Esophagus squamous epithelium (tissue), 5 donors: ENCODE data around the gene DDX23. TPM values are rescaled to one million over a fixed set of nuclear protein-coding genes. Genes with fewer than 3 reads are reported as not detected.

Source experiments
- DNase-seq: peaks from one replicate; lab custom pipeline; 2025; lab: John Stamatoyannopoulos, UW
- H3K27ac ChIP-seq, 4 donors: fragments of 200-600 bp; sonication (generic); one replicate each; pipeline ENCODE4 v1.5.1; 2016 to 2019; ENCODE audit warnings: mild to moderate bottlenecking in 1 of 4
- H3K27me3 ChIP-seq, 4 donors: fragments of 200-600 bp; sonication (generic); 1 replicate in 3 of 4; 2 replicates in 1 of 4; pipeline versions ENCODE4 v1.5.1 to v1.6.0; 2017 to 2021; ENCODE audit warnings: antibody characterized with exemption in 1 of 4
- H3K36me3 ChIP-seq, 3 donors: fragments of 200-600 bp; sonication (generic); one replicate each; pipeline ENCODE4 v1.5.1; 2016 to 2019
- H3K4me1 ChIP-seq, 3 donors: fragments of 200-600 bp; sonication (generic); one replicate each; pipeline ENCODE4 v1.5.1; 2017 to 2019
- H3K4me3 ChIP-seq, 4 donors: fragments of 200-600 bp; sonication (generic); 1 replicate in 3 of 4; 2 replicates in 1 of 4; pipeline ENCODE4 v1.5.1; 2016 to 2019; ENCODE audit warnings: mild to moderate bottlenecking in 2 of 4, moderate library complexity in 1 of 4
- H3K9me3 ChIP-seq, 3 donors: fragments of 200-600 bp; sonication (generic); one replicate each; pipeline ENCODE4 v1.5.1; 2016 to 2019
- POLR2A ChIP-seq, 4 donors: fragments of 450-650 bp; IDR thresholded peaks; one replicate each; pipeline ENCODE4 v1.6.1; 2017; ENCODE audit warnings: antibody characterized with exemption in 4 of 4, mild to moderate bottlenecking in 4 of 4, moderate library complexity in 3 of 4
- WGBS, 2 donors: methylation state at CpG; one replicate each; pipeline ENCODE4 v1.1.5; 2018; 5-methylcytosine and 5-hydroxymethylcytosine counted together
- intact Hi-C: fragments of 100-400 bp; cut with DNase I; formaldehyde crosslinking; loops from one replicate; pipeline ENCODE4 v1.15.0; 2022
- total RNA-seq, 4 donors: library from RNA; depleted of rRNA; stranded (reverse); fragments of >200 nt; gene quantifications; one replicate each; pipeline ENCODE4 v1.1.0, GENCODE V29; 2016
- TF ChIP-seq, protein P1 (sequence below), 6 experiments: fragments of 450-650 bp in 4 of 6; fragments of 200-600 bp in 2 of 6; sonication (generic) in 2 of 6; IDR thresholded peaks; one replicate each; pipeline ENCODE4 v1.5.1; 2016 to 2019; ENCODE audit warnings: antibody characterized with exemption in 6 of 6, mild to moderate bottlenecking in 4 of 6, moderate library complexity in 4 of 6
- donor health status: DM: yes; HTN: yes; CAD: no.

The DDX23 gene
- total RNA-seq, 4 donors from 2014 or later: 46.0 to 71.5 (median 56.7) TPM

DNA sequence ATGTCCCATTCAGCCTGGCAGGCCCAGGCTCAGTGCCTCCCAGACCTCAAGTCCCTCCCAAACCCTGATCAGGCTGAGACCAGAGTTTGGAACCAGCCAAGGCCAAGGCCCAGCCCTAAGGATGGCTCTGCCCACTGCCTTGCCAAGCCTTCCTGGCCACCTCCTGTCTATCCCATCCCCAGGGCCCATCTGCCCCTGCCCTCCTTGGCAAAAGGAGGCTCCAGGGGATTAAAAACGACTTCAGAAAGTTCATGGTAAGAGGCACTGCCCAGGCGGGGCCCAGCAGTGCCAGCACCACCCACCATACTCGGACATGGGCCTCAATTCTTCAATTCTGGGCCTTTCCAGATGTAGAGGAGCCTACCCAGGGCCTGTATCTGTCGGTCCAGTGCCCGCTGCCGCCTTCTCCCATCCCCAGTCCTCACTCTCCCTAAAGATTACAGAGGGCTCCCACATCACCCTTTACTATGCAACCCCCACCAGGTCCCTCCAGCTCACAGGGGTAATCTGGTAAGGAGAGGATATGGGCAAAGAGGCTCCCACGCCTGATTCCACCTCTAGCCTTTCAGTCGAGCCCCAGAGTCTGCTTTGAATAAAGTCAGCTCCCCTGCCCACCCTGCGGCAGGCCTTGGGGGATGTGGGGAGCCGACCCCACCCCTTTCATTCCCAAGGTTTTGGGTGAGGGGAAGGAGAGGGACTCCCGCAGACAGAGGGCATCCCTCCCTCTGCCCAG, 64.0 kb downstream of the DDX23 start:
- intact Hi-C loops: no loop called here
- WGBS, 2 donors: 10 to 26% methylated on average over 2 to 3 of the region's 11 CpGs
- DNase-seq: no peak
- Histone ChIP-seq H3K4me3 (peak overlapping the region; percentile 79 to 92 (median 87)), H3K4me1 (peaks cover 17 to 49% (median 21%) of the 10 kb centered on the region in 3 donors), H3K27me3 (no peaks in the 10 kb centered on the region), H3K36me3 (peaks cover 0 to 4% (median under 1%) of the 10 kb centered on the region in 3 donors), H3K27ac (peak overlapping the region; percentile 90 to 92 (median 91)), H3K9me3 (no peaks in the 10 kb centered on the region)
- no peak for TF ChIP-seq POLR2A (IDR thresholded peaks at IDR 0.05)
- TF ChIP-seq, protein P1, sequence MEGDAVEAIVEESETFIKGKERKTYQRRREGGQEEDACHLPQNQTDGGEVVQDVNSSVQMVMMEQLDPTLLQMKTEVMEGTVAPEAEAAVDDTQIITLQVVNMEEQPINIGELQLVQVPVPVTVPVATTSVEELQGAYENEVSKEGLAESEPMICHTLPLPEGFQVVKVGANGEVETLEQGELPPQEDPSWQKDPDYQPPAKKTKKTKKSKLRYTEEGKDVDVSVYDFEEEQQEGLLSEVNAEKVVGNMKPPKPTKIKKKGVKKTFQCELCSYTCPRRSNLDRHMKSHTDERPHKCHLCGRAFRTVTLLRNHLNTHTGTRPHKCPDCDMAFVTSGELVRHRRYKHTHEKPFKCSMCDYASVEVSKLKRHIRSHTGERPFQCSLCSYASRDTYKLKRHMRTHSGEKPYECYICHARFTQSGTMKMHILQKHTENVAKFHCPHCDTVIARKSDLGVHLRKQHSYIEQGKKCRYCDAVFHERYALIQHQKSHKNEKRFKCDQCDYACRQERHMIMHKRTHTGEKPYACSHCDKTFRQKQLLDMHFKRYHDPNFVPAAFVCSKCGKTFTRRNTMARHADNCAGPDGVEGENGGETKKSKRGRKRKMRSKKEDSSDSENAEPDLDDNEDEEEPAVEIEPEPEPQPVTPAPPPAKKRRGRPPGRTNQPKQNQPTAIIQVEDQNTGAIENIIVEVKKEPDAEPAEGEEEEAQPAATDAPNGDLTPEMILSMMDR (IDR thresholded peaks at IDR 0.05): no peak

DNA sequence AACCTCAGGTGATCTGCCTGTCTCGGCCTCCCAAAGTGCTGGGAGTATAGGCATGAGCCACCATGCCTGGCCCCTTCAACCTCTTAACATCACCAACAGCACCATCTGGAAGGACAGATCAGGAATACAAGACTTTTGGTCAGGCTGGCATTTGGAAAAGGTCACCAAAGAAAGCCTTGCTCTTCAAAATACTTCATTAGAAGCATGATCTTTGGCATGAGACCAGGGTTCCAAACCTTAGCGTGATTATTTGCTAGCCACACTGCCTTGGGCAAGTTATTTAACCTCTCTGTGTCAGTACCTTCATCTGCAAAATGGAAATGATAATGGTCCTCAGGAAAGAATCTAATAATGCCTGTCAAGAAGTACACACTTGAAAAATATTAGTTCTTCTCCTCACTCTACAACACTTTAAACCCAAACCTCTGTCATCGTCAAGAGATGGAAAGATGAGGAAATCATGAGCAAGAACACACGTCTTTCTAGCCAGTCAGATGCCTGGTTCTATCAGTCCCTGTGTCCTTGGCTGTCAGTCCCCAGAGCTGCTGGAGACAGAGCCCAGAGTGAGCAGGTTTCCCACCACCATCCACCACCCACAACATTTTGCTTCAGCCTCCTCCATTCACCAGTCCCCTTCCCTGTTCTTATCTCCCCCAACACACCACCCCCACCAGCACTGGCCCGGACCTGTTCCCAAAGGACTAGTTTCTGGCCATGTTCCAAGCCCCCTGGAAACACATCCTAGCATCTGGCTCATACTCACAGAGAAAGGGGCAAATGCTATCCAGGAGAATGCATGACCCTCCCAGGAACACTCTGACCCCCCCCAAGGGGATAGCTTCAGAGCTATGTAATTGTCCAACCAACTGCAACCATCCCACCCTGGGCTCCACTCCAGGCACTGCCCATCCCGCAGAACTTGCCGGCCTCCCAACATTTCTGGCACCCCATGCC, 65.1 kb downstream of the DDX23 start:
- 39 to 41% methylated on average over 7 of the region's 7 CpGs for WGBS, 2 donors
- Histone ChIP-seq H3K36me3 (peaks cover 0 to 13% (median 9%) of the 10 kb centered on the region in 3 donors), H3K27ac (peak overlapping the region; percentile 90 to 92 (median 91)), H3K27me3 (no peaks in the 10 kb centered on the region), H3K4me1 (peaks cover 18 to 60% (median 27%) of the 10 kb centered on the region in 3 donors), H3K4me3 (peak overlapping the region in 3 of 4 donors; percentile 79 to 92 (median 90)), H3K9me3 (no peaks in the 10 kb centered on the region)
- intact Hi-C loops: no loop called here
- no peak for DNase-seq
- TF ChIP-seq, protein P1 (IDR thresholded peaks at IDR 0.05): no peak
- no peak for TF ChIP-seq POLR2A (IDR thresholded peaks at IDR 0.05)

- H3K27ac ChIP-seq: no peak overlapping the region
- no peaks in the 10 kb centered on the region for H3K27me3 ChIP-seq
- H3K9me3 ChIP-seq: no peaks in the 10 kb centered on the region
- 90 to 95% methylated on average over 4 of the region's 4 CpGs for WGBS, 2 donors
- intact Hi-C loops: no loop called here
- H3K36me3 ChIP-seq: peaks cover 0 to 13% (median 9%) of the 10 kb centered on the region in 3 donors
- peaks cover 36 to 79% (median 44%) of the 10 kb centered on the region in 3 donors for H3K4me1 ChIP-seq
- TF ChIP-seq, protein P1 (IDR thresholded peaks at IDR 0.05): no peak
- no peak for TF ChIP-seq POLR2A (IDR thresholded peaks at IDR 0.05)
- no peak overlapping the region for H3K4me3 ChIP-seq
- DNase-seq: no peak
These were observed 68.5 kb downstream of the DDX23 start for GRCh38 chr12:48783432-48783831.

GRCh38 chr12:48782457-48783395, 69.2 kb downstream of the DDX23 start:
- Histone ChIP-seq H3K4me3 (no peak overlapping the region), H3K36me3 (peaks cover 0 to 18% (median 9%) of the 10 kb centered on the region in 3 donors), H3K4me1 (peaks cover 33 to 72% (median 42%) of the 10 kb centered on the region in 3 donors), H3K27me3 (no peaks in the 10 kb centered on the region), H3K27ac (peak overlapping the region in 1 of 4 donors; percentile 80), H3K9me3 (no peaks in the 10 kb centered on the region)
- WGBS, 2 donors: 86 to 90% methylated on average over 7 to 55 of the region's 63 CpGs
- intact Hi-C loops: no loop called here
- no peak for DNase-seq
- no peak for TF ChIP-seq POLR2A (IDR thresholded peaks at IDR 0.05)
- TF ChIP-seq, protein P1 (IDR thresholded peaks at IDR 0.05): no peak
